GM19043 (cell line): Measurements from ENCODE around the gene ASPDH.

Source experiments
- ATAC-seq: cut with Tn5 transposase; IDR thresholded peaks from one replicate; pipeline ENCODE4 v1.9.1; 2021; ENCODE audit warnings: low read depth; ENCODE audit not compliant: unreplicated experiment

The ASPDH gene

GRCh38 chr19:50516456-50516855 is 2.7 kb upstream of the ASPDH start:
- ATAC-seq, result no peak

- ATAC-seq, result no peak
These were observed 1.5 kb upstream of the ASPDH start for GRCh38 chr19:50515168-50515561.

- no peak for ATAC-seq
These were observed 844 bp upstream of the ASPDH start for GRCh38 chr19:50514346-50515167.

- ATAC-seq, result no peak
These were observed 541 bp downstream of the ASPDH start for GRCh38 chr19:50512999-50513745.

GRCh38 chr19:50512112-50512998 is 1.4 kb downstream of the ASPDH start:
- no peak for ATAC-seq

- peak; percentile 87 for ATAC-seq
These were observed 2.5 kb downstream of the ASPDH start, which contains the start of gene JOSD2 for GRCh38 chr19:50511069-50511822. Gene JOSD2 (minus strand): TSS chr19:50511191. CDS start chr19:50510431, 760 bp downstream.

GRCh38 chr19:50510700-50511068 is 3.0 kb downstream of the ASPDH start:
- no peak for ATAC-seq

- no peak for ATAC-seq
These were observed 3.5 kb downstream of the ASPDH start for GRCh38 chr19:50510121-50510670.

GRCh38 chr19:50509366-50509765 is 4.3 kb downstream of the ASPDH start:
- ATAC-seq, result no peak

GRCh38 chr19:50508843-50509190 is 4.9 kb downstream of the ASPDH start:
- ATAC-seq, result no peak

GRCh38 chr19:50507376-50507775 is 6.3 kb downstream of the ASPDH start:
- no peak for ATAC-seq

- no peak for ATAC-seq
These were observed 7.0 kb downstream of the ASPDH start for GRCh38 chr19:50506700-50507099.

GRCh38 chr19:50505856-50506611 is 7.7 kb downstream of the ASPDH start:
- no peak for ATAC-seq

- no peak for ATAC-seq
These were observed 11.9 kb downstream of the ASPDH start for GRCh38 chr19:50501568-50502475.

GRCh38 chr19:50501186-50501567 is 12.5 kb downstream of the ASPDH start:
- ATAC-seq, result no peak

- ATAC-seq, result no peak
These were observed 13.0 kb downstream of the ASPDH start for GRCh38 chr19:50500753-50501151.

GRCh38 chr19:50500060-50500752 is 13.5 kb downstream of the ASPDH start:
- no peak for ATAC-seq
